A673 (cell line): Measurements from ENCODE around the gene CCDC40.

Source experiments
- CTCF ChIP-seq: fragments of 300-800, 200-600 bp; sonication (generic); conservative IDR thresholded peaks from 2 replicates; pipeline ENCODE4 v1.5.1; 2017; ENCODE audit warnings: low read depth, mild to moderate bottlenecking, antibody characterized with exemption, low read length, moderate library complexity, mixed read lengths
- EZH2 ChIP-seq: fragments of 200-600 bp; sonication (generic); IDR thresholded peaks from 2 replicates; pipeline ENCODE4 v1.6.1; 2017; ENCODE audit warnings: borderline replicate concordance, low read depth, mild to moderate bottlenecking, mixed read lengths, antibody characterized with exemption, low read length; ENCODE audit not compliant: poor library complexity, severe bottlenecking

- TF ChIP-seq CTCF (no peak), EZH2 (no peak)
Measured at GRCh38 chr17:80008848-80009247, 27.6 kb upstream of the CCDC40 start.
